ENCODE data around the gene PLXNC1.
"Not testable (repeated sequence)": the region's sequence is repeated elsewhere in the genome, so short reads cannot be mapped to it uniquely, and the experiment has no call there.

The PLXNC1 gene

GRCh38 chr12:94304012-94304411 is 155.6 kb downstream of the PLXNC1 start:
- peaks cover 28% of the 10 kb centered on the region for H3K4me1 ChIP-seq (ENCODE audit: control insufficient read depth, insufficient read depth, low read length)
- no peaks in the 10 kb centered on the region for H3K36me3 ChIP-seq (ENCODE audit: control insufficient read depth, insufficient read depth, low read length)
- H3K9ac ChIP-seq (ENCODE audit: low read depth, low read length) = no peak overlapping the region
- no peaks in the 10 kb centered on the region for H3K27me3 ChIP-seq (ENCODE audit: control insufficient read depth, insufficient read depth, low read length)
- H3K9me3 ChIP-seq (ENCODE audit: control insufficient read depth, insufficient read depth, low read length) = no peaks in the 10 kb centered on the region
- no peak overlapping the region for H3K4me3 ChIP-seq (ENCODE audit: low read depth, low read length)

- Histone ChIP-seq H3K4me3 (ENCODE audit: low read depth, low read length) (no peak overlapping the region), H3K36me3 (ENCODE audit: control insufficient read depth, insufficient read depth, low read length) (no peaks in the 10 kb centered on the region), H3K27me3 (ENCODE audit: control insufficient read depth, insufficient read depth, low read length) (no peaks in the 10 kb centered on the region), H3K4me1 (ENCODE audit: control insufficient read depth, insufficient read depth, low read length) (peaks cover 28% of the 10 kb centered on the region), H3K9me3 (ENCODE audit: control insufficient read depth, insufficient read depth, low read length) (no peaks in the 10 kb centered on the region), H3K9ac (ENCODE audit: low read depth, low read length) (no peak overlapping the region)
These were observed 156.2 kb downstream of the PLXNC1 start for GRCh38 chr12:94304566-94305061.

- Histone ChIP-seq H3K9me3 (ENCODE audit: control insufficient read depth, insufficient read depth, low read length) (no peaks in the 10 kb centered on the region), H3K36me3 (ENCODE audit: control insufficient read depth, insufficient read depth, low read length) (no peaks in the 10 kb centered on the region), H3K9ac (ENCODE audit: low read depth, low read length) (no peak overlapping the region), H3K4me3 (ENCODE audit: low read depth, low read length) (no peak overlapping the region), H3K4me1 (ENCODE audit: control insufficient read depth, insufficient read depth, low read length) (peaks cover 28% of the 10 kb centered on the region), H3K27me3 (ENCODE audit: control insufficient read depth, insufficient read depth, low read length) (no peaks in the 10 kb centered on the region)
These were observed 157.0 kb downstream of the PLXNC1 start for GRCh38 chr12:94305130-94305957.

GRCh38 chr12:94308612-94309011 is 160.2 kb downstream of the PLXNC1 start:
- H3K9me3 ChIP-seq (ENCODE audit: control insufficient read depth, insufficient read depth, low read length) = no peaks in the 10 kb centered on the region
- H3K27me3 ChIP-seq (ENCODE audit: control insufficient read depth, insufficient read depth, low read length) = no peaks in the 10 kb centered on the region
- no peak overlapping the region for H3K4me3 ChIP-seq (ENCODE audit: low read depth, low read length)
- H3K36me3 ChIP-seq (ENCODE audit: control insufficient read depth, insufficient read depth, low read length) = no peaks in the 10 kb centered on the region
- H3K9ac ChIP-seq (ENCODE audit: low read depth, low read length) = no peak overlapping the region
- peaks cover 23% of the 10 kb centered on the region for H3K4me1 ChIP-seq (ENCODE audit: control insufficient read depth, insufficient read depth, low read length)

- Histone ChIP-seq H3K27me3 (ENCODE audit: control insufficient read depth, insufficient read depth, low read length) (no peaks in the 10 kb centered on the region), H3K9me3 (ENCODE audit: control insufficient read depth, insufficient read depth, low read length) (no peaks in the 10 kb centered on the region), H3K4me3 (ENCODE audit: low read depth, low read length) (no peak overlapping the region), H3K36me3 (ENCODE audit: control insufficient read depth, insufficient read depth, low read length) (no peaks in the 10 kb centered on the region), H3K4me1 (ENCODE audit: control insufficient read depth, insufficient read depth, low read length) (peaks cover 15% of the 10 kb centered on the region), H3K9ac (ENCODE audit: low read depth, low read length) (no peak overlapping the region)
These were observed 161.0 kb downstream of the PLXNC1 start for GRCh38 chr12:94309373-94309772.

GRCh38 chr12:94312378-94312777 is 164.0 kb downstream of the PLXNC1 start:
- no peaks in the 10 kb centered on the region for H3K9me3 ChIP-seq (ENCODE audit: control insufficient read depth, insufficient read depth, low read length)
- no peaks in the 10 kb centered on the region for H3K36me3 ChIP-seq (ENCODE audit: control insufficient read depth, insufficient read depth, low read length)
- H3K4me3 ChIP-seq (ENCODE audit: low read depth, low read length) = no peak overlapping the region
- no peaks in the 10 kb centered on the region for H3K27me3 ChIP-seq (ENCODE audit: control insufficient read depth, insufficient read depth, low read length)
- no peak overlapping the region for H3K9ac ChIP-seq (ENCODE audit: low read depth, low read length)
- no peaks in the 10 kb centered on the region for H3K4me1 ChIP-seq (ENCODE audit: control insufficient read depth, insufficient read depth, low read length)

- H3K36me3 ChIP-seq (ENCODE audit: control insufficient read depth, insufficient read depth, low read length); H3K4me1 ChIP-seq (ENCODE audit: control insufficient read depth, insufficient read depth, low read length); H3K9ac ChIP-seq (ENCODE audit: low read depth, low read length); H3K4me3 ChIP-seq (ENCODE audit: low read depth, low read length); H3K27me3 ChIP-seq (ENCODE audit: control insufficient read depth, insufficient read depth, low read length): not testable (repeated sequence)
- peaks cover 11% of the 10 kb centered on the region for H3K9me3 ChIP-seq (ENCODE audit: control insufficient read depth, insufficient read depth, low read length)
These were observed 168.2 kb downstream of the PLXNC1 start for GRCh38 chr12:94316600-94316999.

- Histone ChIP-seq H3K9me3 (ENCODE audit: control insufficient read depth, insufficient read depth, low read length) (peaks cover 12% of the 10 kb centered on the region), H3K27me3 (ENCODE audit: control insufficient read depth, insufficient read depth, low read length) (no peaks in the 10 kb centered on the region), H3K9ac (ENCODE audit: low read depth, low read length) (no peak overlapping the region), H3K36me3 (ENCODE audit: control insufficient read depth, insufficient read depth, low read length) (peaks cover 19% of the 10 kb centered on the region), H3K4me1 (ENCODE audit: control insufficient read depth, insufficient read depth, low read length) (no peaks in the 10 kb centered on the region), H3K4me3 (ENCODE audit: low read depth, low read length) (no peak overlapping the region)
These were observed 169.8 kb downstream of the PLXNC1 start for GRCh38 chr12:94318181-94318580.

- Histone ChIP-seq H3K36me3 (ENCODE audit: control insufficient read depth, insufficient read depth, low read length) (peaks cover 19% of the 10 kb centered on the region), H3K4me3 (ENCODE audit: low read depth, low read length) (no peak overlapping the region), H3K27me3 (ENCODE audit: control insufficient read depth, insufficient read depth, low read length) (no peaks in the 10 kb centered on the region), H3K9ac (ENCODE audit: low read depth, low read length) (no peak overlapping the region), H3K9me3 (ENCODE audit: control insufficient read depth, insufficient read depth, low read length) (peaks cover 12% of the 10 kb centered on the region), H3K4me1 (ENCODE audit: control insufficient read depth, insufficient read depth, low read length) (no peaks in the 10 kb centered on the region)
These were observed 171.7 kb downstream of the PLXNC1 start for GRCh38 chr12:94320109-94320508.

- Histone ChIP-seq H3K27me3 (ENCODE audit: control insufficient read depth, insufficient read depth, low read length) (no peaks in the 10 kb centered on the region), H3K36me3 (ENCODE audit: control insufficient read depth, insufficient read depth, low read length) (peaks cover 19% of the 10 kb centered on the region), H3K9ac (ENCODE audit: low read depth, low read length) (no peak overlapping the region), H3K4me1 (ENCODE audit: control insufficient read depth, insufficient read depth, low read length) (no peaks in the 10 kb centered on the region), H3K4me3 (ENCODE audit: low read depth, low read length) (no peak overlapping the region), H3K9me3 (ENCODE audit: control insufficient read depth, insufficient read depth, low read length) (peaks cover 12% of the 10 kb centered on the region)
These were observed 174.0 kb downstream of the PLXNC1 start for GRCh38 chr12:94322346-94322745.

- peaks cover 15% of the 10 kb centered on the region for H3K36me3 ChIP-seq (ENCODE audit: control insufficient read depth, insufficient read depth, low read length)
- H3K4me1 ChIP-seq (ENCODE audit: control insufficient read depth, insufficient read depth, low read length) = no peaks in the 10 kb centered on the region
- peaks cover 5% of the 10 kb centered on the region for H3K9me3 ChIP-seq (ENCODE audit: control insufficient read depth, insufficient read depth, low read length)
- no peaks in the 10 kb centered on the region for H3K27me3 ChIP-seq (ENCODE audit: control insufficient read depth, insufficient read depth, low read length)
- H3K9ac ChIP-seq (ENCODE audit: low read depth, low read length) = no peak overlapping the region
- H3K4me3 ChIP-seq (ENCODE audit: low read depth, low read length) = no peak overlapping the region
These were observed 177.9 kb downstream of the PLXNC1 start for GRCh38 chr12:94326234-94326633.

- H3K4me3 ChIP-seq (ENCODE audit: low read depth, low read length) = no peak overlapping the region
These were observed 178.3 kb downstream of the PLXNC1 start for GRCh38 chr12:94326727-94327126.

More at GRCh38 chr12:94326727-94327126, 178.3 kb downstream of the PLXNC1 start:
- Histone ChIP-seq H3K9me3 (ENCODE audit: control insufficient read depth, insufficient read depth, low read length) (peaks cover under 1% of the 10 kb centered on the region), H3K27me3 (ENCODE audit: control insufficient read depth, insufficient read depth, low read length) (no peaks in the 10 kb centered on the region), H3K4me1 (ENCODE audit: control insufficient read depth, insufficient read depth, low read length) (no peaks in the 10 kb centered on the region), H3K36me3 (ENCODE audit: control insufficient read depth, insufficient read depth, low read length) (peaks cover 10% of the 10 kb centered on the region), H3K9ac (ENCODE audit: low read depth, low read length) (no peak overlapping the region)
